Thyroid gland (tissue), 4 donors: ENCODE results near the gene IFI27.

Source experiments
- CTCF ChIP-seq, 6 experiments: fragments of 200-600 bp in 3 of 6; fragments of 450-650 bp in 3 of 6; sonication (generic) in 3 of 6; IDR thresholded peaks; one replicate each; pipeline ENCODE4 v1.5.1; 2016 to 2019; ENCODE audit warnings: antibody characterized with exemption in 6 of 6, mild to moderate bottlenecking in 2 of 6, inconsistent platforms in 1 of 6, moderate library complexity in 1 of 6
- POLR2A ChIP-seq, 2 donors: fragments of 450-650 bp; IDR thresholded peaks; one replicate each; pipeline ENCODE4 v1.6.1; 2017; ENCODE audit warnings: antibody characterized with exemption in 2 of 2, mild to moderate bottlenecking in 2 of 2, moderate library complexity in 1 of 2

GRCh38 chr14:94152676-94153075 is 42.1 kb downstream of the IFI27 start:
- no peak for TF ChIP-seq CTCF (IDR thresholded peaks at IDR 0.05)
- no peak for TF ChIP-seq POLR2A (IDR thresholded peaks at IDR 0.05)
